Ovary (tissue), 9 donors: Measurements from ENCODE around the gene SAMD9. TPM values are rescaled to one million over a fixed set of nuclear protein-coding genes. Genes with fewer than 3 reads are reported as not detected.

Source experiments
- DNase-seq, 5 donors: peaks; one replicate each; pipeline ENCODE4 v3.0.0-alpha.2; 2019 to 2020
- H3K27ac ChIP-seq, 2 donors: fragments of 200-600 bp; one replicate each; pipeline versions ENCODE4 v1.5.1 to v1.8.0; 2019 to 2022
- H3K27me3 ChIP-seq: fragments of 200-600 bp; one replicate; pipeline ENCODE4 v1.8.0; 2022
- H3K36me3 ChIP-seq: fragments of 200-600 bp; sonication (generic); one replicate; pipeline ENCODE4 v1.5.1; 2019
- H3K4me1 ChIP-seq: one replicate; pipeline ENCODE4 v1.8.1; 2013; ENCODE audit warnings: mild to moderate bottlenecking, moderate library complexity; ENCODE audit not compliant: insufficient read depth
- H3K4me3 ChIP-seq: fragments of 200-600 bp; sonication (generic); one replicate; pipeline ENCODE4 v1.5.1; 2017
- H3K9me3 ChIP-seq, 2 donors: fragments of 200-600 bp in 1 of 2; sonication (generic) in 1 of 2; one replicate each; pipeline versions ENCODE4 v1.5.1 to v1.8.1; 2013 to 2019; ENCODE audit warnings: mild to moderate bottlenecking in 1 of 2, moderate library complexity in 1 of 2
- EP300 ChIP-seq: sonication (generic); formaldehyde crosslinking; IDR thresholded peaks from one replicate; pipeline ENCODE4 v1.6.1; 2017; ENCODE audit warnings: antibody characterized with exemption
- POLR2A ChIP-seq: fragments of 450-650 bp; IDR thresholded peaks from one replicate; pipeline ENCODE4 v1.6.1; 2017; ENCODE audit warnings: antibody characterized with exemption, mild to moderate bottlenecking, moderate library complexity
- WGBS, 3 donors: extraction: QIAGEN DNeasy Blood & Tissue Kit in 1 of 3; methylation state at CpG; one replicate each; pipeline versions ENCODE4 v1.1.5 to v1.1.7; 2013 to 2017; 5-methylcytosine and 5-hydroxymethylcytosine counted together
- intact Hi-C, 4 donors: fragments of 100-400 bp; cut with DNase I; formaldehyde crosslinking; loops; one replicate each; pipeline versions ENCODE4 v1.11.0 to v1.15.1; 2022 to 2023
- polyA plus RNA-seq, 2 donors: library from polyadenylated mRNA; stranded (reverse); fragments of 200-250 nt in 1 of 2; fragments of 350-450 nt in 1 of 2; fragmentation: Illumina TruSeq in 1 of 2; extraction: RNeasy Lipid Tissue Mini Kit (QIAGEN cat#74804) in 1 of 2; gene quantifications; one replicate each; pipeline ENCODE4 v1.2.3, GENCODE V29; 2013 to 2014
- total RNA-seq, 7 donors: library from RNA; depleted of rRNA in 2 of 7; stranded (reverse); fragments of >200 nt in 2 of 7; fragmentation: NEBNext Ultra II Directional in 3 of 7; extraction: Animal tissue kit (Norgen Biotek cat#: 25700) in 3 of 7; gene quantifications; one replicate each; pipeline versions ENCODE4 v1.1.0 to v1.2.4, GENCODE V29; 2016 to 2023
- TF ChIP-seq, protein P1 (sequence below), 3 donors: fragments of 450-650 bp in 2 of 3; fragments of 200-600 bp in 1 of 3; IDR thresholded peaks; one replicate each; pipeline versions ENCODE4 v1.5.1 to v1.8.0; 2016 to 2022; ENCODE audit warnings: antibody characterized with exemption in 3 of 3, mild to moderate bottlenecking in 1 of 3
- donor health status: DM: no; HTN: no; CAD: no; lungs with moderate emphysema.
- donor health status: DM: no; HTN: no; CAD: no.
- donor health status: Bipolar disorder and iron deficiency.
- donor health status: DM: yes; HTN: yes; CAD: no.
- donor health status: DM: no; HTN: no; CAD: no.
- donor health status: DM: yes; HTN: yes; CAD: no.

SAMD9 gene
- total and polyA plus RNA-seq, 9 donors: 3.3 to 10.3 (median 9.0) TPM

DNA sequence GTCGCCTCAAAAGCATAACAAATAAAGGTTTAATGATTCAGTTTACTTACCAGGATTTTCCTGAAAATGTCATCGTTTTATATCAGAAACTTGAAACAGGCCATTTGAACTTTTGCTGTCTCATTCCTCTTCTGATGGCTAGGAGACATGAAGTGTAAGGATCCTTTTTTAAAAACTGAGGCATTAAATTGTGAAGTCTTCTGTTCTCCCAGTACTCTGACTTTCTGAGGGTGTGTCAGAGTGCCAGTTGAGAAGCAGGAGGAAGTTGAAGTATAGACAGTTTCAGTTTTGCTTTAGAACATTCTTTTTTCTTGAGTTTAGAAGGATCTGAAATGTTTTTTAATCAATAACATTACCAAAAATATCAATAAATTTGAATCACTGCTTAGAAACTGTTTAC, 30.4 kb upstream of the SAMD9 start, which contains the start of gene SAMD9L:
SAMD9L (minus strand) TSS at position 242 of the 400 bp plus-strand sequence. CDS start 12,414 bp downstream, outside the sequence.
- Histone ChIP-seq H3K4me1 (peaks cover 5% of the 10 kb centered on the region), H3K27me3 (no peaks in the 10 kb centered on the region), H3K27ac (peak within 1 kb of the TSS in 1 of 2 donors; percentile 17), H3K4me3 (peak within 1 kb of the TSS; percentile 34), H3K36me3 (no peaks in the 10 kb centered on the region), H3K9me3 (no peaks in the 10 kb centered on the region)
- no peak for DNase-seq
- no peak for TF ChIP-seq EP300
- TF ChIP-seq, protein P1, sequence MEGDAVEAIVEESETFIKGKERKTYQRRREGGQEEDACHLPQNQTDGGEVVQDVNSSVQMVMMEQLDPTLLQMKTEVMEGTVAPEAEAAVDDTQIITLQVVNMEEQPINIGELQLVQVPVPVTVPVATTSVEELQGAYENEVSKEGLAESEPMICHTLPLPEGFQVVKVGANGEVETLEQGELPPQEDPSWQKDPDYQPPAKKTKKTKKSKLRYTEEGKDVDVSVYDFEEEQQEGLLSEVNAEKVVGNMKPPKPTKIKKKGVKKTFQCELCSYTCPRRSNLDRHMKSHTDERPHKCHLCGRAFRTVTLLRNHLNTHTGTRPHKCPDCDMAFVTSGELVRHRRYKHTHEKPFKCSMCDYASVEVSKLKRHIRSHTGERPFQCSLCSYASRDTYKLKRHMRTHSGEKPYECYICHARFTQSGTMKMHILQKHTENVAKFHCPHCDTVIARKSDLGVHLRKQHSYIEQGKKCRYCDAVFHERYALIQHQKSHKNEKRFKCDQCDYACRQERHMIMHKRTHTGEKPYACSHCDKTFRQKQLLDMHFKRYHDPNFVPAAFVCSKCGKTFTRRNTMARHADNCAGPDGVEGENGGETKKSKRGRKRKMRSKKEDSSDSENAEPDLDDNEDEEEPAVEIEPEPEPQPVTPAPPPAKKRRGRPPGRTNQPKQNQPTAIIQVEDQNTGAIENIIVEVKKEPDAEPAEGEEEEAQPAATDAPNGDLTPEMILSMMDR (IDR thresholded peaks at IDR 0.05): no peak
- no peak for TF ChIP-seq POLR2A
- intact Hi-C loops: no loop called here
- 2 to 4% (median 3%) methylated on average over 2 of the region's 2 CpGs for WGBS, 3 donors

DNA sequence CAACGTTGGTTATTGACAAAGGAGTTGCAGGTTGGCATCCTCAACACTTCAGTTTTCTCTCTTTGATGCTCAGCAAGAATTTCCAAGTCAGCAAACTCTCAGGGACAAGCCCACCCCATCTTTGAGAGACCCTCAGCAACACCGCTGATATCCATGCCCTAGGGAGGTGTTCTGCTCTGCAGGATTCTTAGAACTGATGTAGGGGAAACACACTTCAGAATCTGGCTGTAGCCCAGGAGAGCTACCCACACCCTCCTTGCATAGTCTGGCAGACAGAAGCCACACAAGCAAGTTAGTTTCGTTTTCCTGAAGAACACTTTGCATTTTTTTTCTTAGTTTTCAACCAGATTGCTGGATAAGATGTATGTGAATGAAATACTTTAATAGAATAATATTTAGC, 29.6 kb upstream of the SAMD9 start:
- Histone ChIP-seq H3K27me3 (no peaks in the 10 kb centered on the region), H3K36me3 (no peaks in the 10 kb centered on the region), H3K27ac (peak overlapping the region in 1 of 2 donors; percentile 10), H3K4me1 (peaks cover 5% of the 10 kb centered on the region), H3K9me3 (no peaks in the 10 kb centered on the region), H3K4me3 (peak overlapping the region; percentile 34)
- TF ChIP-seq POLR2A: no peak
- no peak for TF ChIP-seq EP300
- TF ChIP-seq, protein P1 (IDR thresholded peaks at IDR 0.05): no peak
- intact Hi-C loops: no loop called here
- DNase-seq: peak in 2 of 5 donors; percentile 15 to 18
- WGBS, 3 donors: 0 to 1% (median 0%) methylated on average over 3 of the region's 3 CpGs

GRCh38 chr7:93146472-93147141, 28.8 kb upstream of the SAMD9 start:
- peak overlapping the region in 1 of 2 donors; percentile 26 for H3K27ac ChIP-seq
- H3K36me3 ChIP-seq: no peaks in the 10 kb centered on the region
- no peaks in the 10 kb centered on the region for H3K27me3 ChIP-seq
- DNase-seq: no peak
- intact Hi-C loops: no loop called here
- H3K4me1 ChIP-seq: peaks cover 5% of the 10 kb centered on the region
- H3K4me3 ChIP-seq: peak overlapping the region; percentile 34
- no peaks in the 10 kb centered on the region for H3K9me3 ChIP-seq
- WGBS, 3 donors: 30 to 35% (median 32%) methylated on average over 5 of the region's 5 CpGs
- TF ChIP-seq, protein P1 (IDR thresholded peaks at IDR 0.05): no peak
- TF ChIP-seq EP300 (no peak), POLR2A (no peak)

- H3K27me3 ChIP-seq: no peaks in the 10 kb centered on the region
- WGBS, 3 donors: 36 to 58% (median 57%) methylated on average over 1 of the region's 1 CpG
- no peak overlapping the region for H3K27ac ChIP-seq
- intact Hi-C loops: no loop called here
- H3K4me1 ChIP-seq: peaks cover 5% of the 10 kb centered on the region
- no peak overlapping the region for H3K4me3 ChIP-seq
- peaks cover 0 to 1% of the 10 kb centered on the region in 2 donors for H3K9me3 ChIP-seq
- no peaks in the 10 kb centered on the region for H3K36me3 ChIP-seq
- TF ChIP-seq POLR2A (no peak), EP300 (no peak)
- TF ChIP-seq, protein P1 (IDR thresholded peaks at IDR 0.05): no peak
- DNase-seq: no peak
Observed at GRCh38 chr7:93146036-93146435, 28.3 kb upstream of the SAMD9 start.
